Islet precursor cell (in vitro differentiated cells): ENCODE measurements around the gene C4orf50.
A peak's percentile ranks its signal among the peaks of the same experiment; 100 is the strongest.
"Not testable (repeated sequence)": the region's sequence is repeated elsewhere in the genome, so short reads cannot be mapped to it uniquely, and the experiment has no call there.

ENCODE experiments used
- DNase-seq: peaks from one replicate; pipeline ENCODE4 v3.0.0-alpha.2; 2018

The C4orf50 gene

GRCh38 chr4:5887011-5887360 is 131.2 kb downstream of the C4orf50 start:
- no peak for DNase-seq

GRCh38 chr4:5885733-5886132 is 132.5 kb downstream of the C4orf50 start:
- no peak for DNase-seq

GRCh38 chr4:5884796-5885195 is 133.4 kb downstream of the C4orf50 start:
- DNase-seq: no peak

GRCh38 chr4:5883916-5884315 is 134.3 kb downstream of the C4orf50 start:
- DNase-seq: no peak

GRCh38 chr4:5882947-5883346 is 135.3 kb downstream of the C4orf50 start:
- DNase-seq: no peak

- DNase-seq: no peak
Observed at GRCh38 chr4:5881340-5881739, 136.9 kb downstream of the C4orf50 start.

GRCh38 chr4:5878359-5878758 is 139.9 kb downstream of the C4orf50 start:
- no peak for DNase-seq

- no peak for DNase-seq
Observed at GRCh38 chr4:5877392-5877791, 140.8 kb downstream of the C4orf50 start.

- peak; percentile 92 for DNase-seq
Observed at GRCh38 chr4:5874811-5875449, 143.3 kb downstream of the C4orf50 start.

- DNase-seq: no peak
Observed at GRCh38 chr4:5870701-5871100, 147.5 kb downstream of the C4orf50 start.

GRCh38 chr4:5869966-5870619 is 148.1 kb downstream of the C4orf50 start:
- DNase-seq: no peak

- no peak for DNase-seq
Observed at GRCh38 chr4:5867866-5868265, 150.4 kb downstream of the C4orf50 start.

GRCh38 chr4:5866841-5867813 is 151.1 kb downstream of the C4orf50 start:
- no peak for DNase-seq

- no peak for DNase-seq
Observed at GRCh38 chr4:5865896-5866599, 152.2 kb downstream of the C4orf50 start.

- DNase-seq: no peak
Observed at GRCh38 chr4:5863461-5864113, 154.6 kb downstream of the C4orf50 start.

GRCh38 chr4:5858020-5858769 is 160.0 kb downstream of the C4orf50 start:
- DNase-seq: no peak

- no peak for DNase-seq
Observed at GRCh38 chr4:5857199-5857598, 161.0 kb downstream of the C4orf50 start.

- DNase-seq: not testable (repeated sequence)
Observed at GRCh38 chr4:5856362-5856761, 161.9 kb downstream of the C4orf50 start.

GRCh38 chr4:5854929-5855328 is 163.3 kb downstream of the C4orf50 start:
- DNase-seq: no peak

- no peak for DNase-seq
Observed at GRCh38 chr4:5852523-5853202, 165.6 kb downstream of the C4orf50 start.

GRCh38 chr4:5851637-5852301 is 166.5 kb downstream of the C4orf50 start:
- DNase-seq: no peak
